Progenitor cell of endocrine pancreas (in vitro differentiated cells): ENCODE data around the gene TIMM17B. TPM values are rescaled to one million over a fixed set of nuclear protein-coding genes. Genes with fewer than 3 reads are reported as not detected.
"Not testable (repeated sequence)": the region's sequence is repeated elsewhere in the genome, so short reads cannot be mapped to it uniquely, and the experiment has no call there.

Source experiments
- DNase-seq: peaks from one replicate; pipeline ENCODE4 v3.0.0; 2021; ENCODE audit warnings: low spot score; ENCODE audit not compliant: unreplicated experiment
- H3K27ac Mint-ChIP-seq: 2 replicates; pipeline ENCODE4 v1.8.0; 2021; ENCODE audit warnings: mild to moderate bottlenecking, moderate library complexity, mixed read lengths
- H3K27me3 Mint-ChIP-seq: 2 replicates; pipeline ENCODE4 v1.8.0; 2021; ENCODE audit warnings: mixed read lengths
- H3K36me3 Mint-ChIP-seq: 2 replicates; pipeline ENCODE4 v1.8.0; 2022; ENCODE audit warnings: mixed read lengths; ENCODE audit not compliant: insufficient read depth
- H3K4me1 Mint-ChIP-seq: 2 replicates; pipeline ENCODE4 v1.8.0; 2021; ENCODE audit warnings: low read depth, mixed read lengths
- H3K4me3 Mint-ChIP-seq: 2 replicates; pipeline ENCODE4 v1.8.0; 2021; ENCODE audit warnings: low read depth, mild to moderate bottlenecking, moderate library complexity, mixed read lengths
- H3K9me3 Mint-ChIP-seq: 2 replicates; pipeline ENCODE4 v1.8.0; 2021; ENCODE audit warnings: low read depth, mixed read lengths
- total RNA-seq: library from RNA; stranded (reverse); gene quantifications from 2 replicates; pipeline ENCODE4 v1.2.1, GENCODE V29; 2021
- TF ChIP-seq, protein P1 (sequence below): fragments of 200-600 bp; sonication (generic); IDR thresholded peaks from one replicate; pipeline ENCODE4 v1.5.0; 2021; ENCODE audit warnings: antibody characterized with exemption, mild to moderate bottlenecking; ENCODE audit not compliant: unreplicated experiment

Gene TIMM17B
- total RNA-seq, 1 donor from 2014 or later, result 68.1 TPM

DNA sequence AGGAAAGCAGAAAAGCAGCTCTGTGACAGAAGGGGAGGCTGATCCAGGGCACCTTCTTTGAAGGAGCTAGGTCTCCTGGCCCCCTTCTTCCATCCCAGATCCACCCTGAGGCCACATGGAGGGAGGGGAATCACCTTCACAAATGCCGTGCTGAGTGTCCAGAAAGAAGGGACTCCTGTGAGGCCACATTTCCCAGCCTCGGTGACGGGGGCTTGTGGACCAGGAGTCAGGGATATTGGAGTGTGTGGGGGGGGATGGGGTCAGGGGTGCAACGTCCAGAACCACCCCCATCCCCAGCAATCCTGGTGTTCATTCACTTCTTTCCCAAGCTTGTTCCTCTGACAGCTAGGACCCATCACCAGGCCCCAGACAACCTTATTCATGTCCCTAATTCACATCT, 4.7 kb downstream of the TIMM17B start:
- H3K27ac Mint-ChIP-seq, result no peak overlapping the region
- H3K4me3 Mint-ChIP-seq, result no peak overlapping the region
- H3K27me3 Mint-ChIP-seq, result peaks cover 8% of the 10 kb centered on the region
- TF ChIP-seq, protein P1, sequence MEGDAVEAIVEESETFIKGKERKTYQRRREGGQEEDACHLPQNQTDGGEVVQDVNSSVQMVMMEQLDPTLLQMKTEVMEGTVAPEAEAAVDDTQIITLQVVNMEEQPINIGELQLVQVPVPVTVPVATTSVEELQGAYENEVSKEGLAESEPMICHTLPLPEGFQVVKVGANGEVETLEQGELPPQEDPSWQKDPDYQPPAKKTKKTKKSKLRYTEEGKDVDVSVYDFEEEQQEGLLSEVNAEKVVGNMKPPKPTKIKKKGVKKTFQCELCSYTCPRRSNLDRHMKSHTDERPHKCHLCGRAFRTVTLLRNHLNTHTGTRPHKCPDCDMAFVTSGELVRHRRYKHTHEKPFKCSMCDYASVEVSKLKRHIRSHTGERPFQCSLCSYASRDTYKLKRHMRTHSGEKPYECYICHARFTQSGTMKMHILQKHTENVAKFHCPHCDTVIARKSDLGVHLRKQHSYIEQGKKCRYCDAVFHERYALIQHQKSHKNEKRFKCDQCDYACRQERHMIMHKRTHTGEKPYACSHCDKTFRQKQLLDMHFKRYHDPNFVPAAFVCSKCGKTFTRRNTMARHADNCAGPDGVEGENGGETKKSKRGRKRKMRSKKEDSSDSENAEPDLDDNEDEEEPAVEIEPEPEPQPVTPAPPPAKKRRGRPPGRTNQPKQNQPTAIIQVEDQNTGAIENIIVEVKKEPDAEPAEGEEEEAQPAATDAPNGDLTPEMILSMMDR, result no peak
- H3K4me1 Mint-ChIP-seq, result peaks cover 12% of the 10 kb centered on the region
- DNase-seq, result no peak
- peaks cover 8% of the 10 kb centered on the region for H3K9me3 Mint-ChIP-seq
- no peaks in the 10 kb centered on the region for H3K36me3 Mint-ChIP-seq

DNA sequence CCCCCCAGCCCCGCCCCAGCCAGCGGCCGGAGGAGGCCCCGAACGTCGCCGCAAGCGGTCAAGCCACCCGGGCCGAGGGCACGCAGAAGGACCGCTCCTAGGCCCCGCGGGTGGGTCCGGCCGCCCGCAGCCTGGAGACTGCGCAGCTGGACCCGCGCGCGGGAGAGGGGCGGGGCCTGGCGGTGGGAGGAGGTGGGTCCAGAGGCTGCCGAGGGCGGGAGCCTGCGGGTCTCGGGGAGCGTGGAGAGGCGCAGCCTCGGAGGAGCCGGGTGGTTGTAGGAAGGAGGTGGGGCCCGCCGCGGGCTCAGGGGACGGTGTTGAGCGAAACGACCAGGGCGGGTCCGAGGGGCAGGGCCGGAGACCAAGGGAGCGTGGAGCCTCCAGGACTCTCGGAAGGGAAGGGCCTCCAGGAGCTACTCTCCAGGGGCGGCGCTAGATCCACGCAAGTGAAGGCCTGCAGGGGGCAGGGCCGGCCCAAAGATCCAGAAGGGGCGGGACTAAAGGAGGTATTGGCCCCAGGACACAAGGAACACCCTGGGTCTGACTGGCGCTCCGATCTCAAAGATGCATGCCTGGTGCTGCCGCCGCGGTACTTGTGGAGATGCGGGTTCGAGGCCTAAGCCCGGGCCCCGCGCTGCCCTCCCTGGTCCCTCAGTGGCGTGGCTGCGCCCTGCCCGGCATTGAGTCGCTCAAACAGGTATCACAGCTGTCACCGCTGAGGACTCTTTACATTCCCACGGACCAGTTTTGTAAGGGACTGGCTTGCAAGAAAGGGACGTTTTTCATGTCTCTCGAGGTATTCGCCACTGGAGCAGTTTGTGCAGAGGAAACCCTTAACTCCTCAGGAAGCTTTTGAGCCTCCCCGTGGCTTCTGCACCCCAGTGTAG, 5.9 kb downstream of the TIMM17B start:
- Mint-ChIP-seq H3K27ac (peak overlapping the region; percentile 49), H3K36me3 (no peaks in the 10 kb centered on the region), H3K9me3 (peaks cover 8% of the 10 kb centered on the region)

DNA sequence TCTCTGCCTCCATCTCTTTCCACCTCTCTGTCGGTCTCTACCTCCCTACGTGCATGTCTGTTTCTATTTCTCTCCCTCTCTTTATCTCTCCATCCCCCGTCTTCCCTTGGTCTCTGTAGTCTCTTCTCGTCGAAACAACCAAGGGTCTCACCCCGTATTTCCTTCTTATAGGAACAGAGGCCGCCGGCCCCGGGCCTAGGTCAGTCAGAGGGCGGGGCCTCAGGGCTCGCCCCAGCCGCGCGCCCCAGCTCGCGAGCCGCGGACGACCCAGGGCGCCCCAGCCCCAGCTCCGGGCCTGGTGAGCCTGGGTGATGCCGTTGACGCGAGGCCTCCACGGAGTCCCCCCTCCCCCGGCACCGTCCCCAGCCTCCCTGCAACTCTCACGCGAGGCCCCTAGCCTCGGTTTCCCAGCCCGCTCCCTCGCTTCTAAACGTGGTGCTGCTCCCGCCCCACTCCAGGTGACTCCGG, 6.6 kb downstream of the TIMM17B start:
- Mint-ChIP-seq H3K4me1 (peaks cover 8% of the 10 kb centered on the region), H3K4me3 (peak overlapping the region; percentile 76), H3K27ac (peak overlapping the region; percentile 84), H3K27me3 (peaks cover 8% of the 10 kb centered on the region), H3K9me3 (peaks cover 8% of the 10 kb centered on the region), H3K36me3 (no peaks in the 10 kb centered on the region)
- no peak for DNase-seq
- TF ChIP-seq, protein P1, result no peak

More for the DNA sequence above, 5.9 kb downstream of the TIMM17B start:
- peaks cover 11% of the 10 kb centered on the region for H3K4me1 Mint-ChIP-seq
- peak; percentile 64 for DNase-seq
- TF ChIP-seq, protein P1, result peak; percentile 54
- peak overlapping the region; percentile 70 for H3K4me3 Mint-ChIP-seq
- H3K27me3 Mint-ChIP-seq, result peaks cover 8% of the 10 kb centered on the region

DNA sequence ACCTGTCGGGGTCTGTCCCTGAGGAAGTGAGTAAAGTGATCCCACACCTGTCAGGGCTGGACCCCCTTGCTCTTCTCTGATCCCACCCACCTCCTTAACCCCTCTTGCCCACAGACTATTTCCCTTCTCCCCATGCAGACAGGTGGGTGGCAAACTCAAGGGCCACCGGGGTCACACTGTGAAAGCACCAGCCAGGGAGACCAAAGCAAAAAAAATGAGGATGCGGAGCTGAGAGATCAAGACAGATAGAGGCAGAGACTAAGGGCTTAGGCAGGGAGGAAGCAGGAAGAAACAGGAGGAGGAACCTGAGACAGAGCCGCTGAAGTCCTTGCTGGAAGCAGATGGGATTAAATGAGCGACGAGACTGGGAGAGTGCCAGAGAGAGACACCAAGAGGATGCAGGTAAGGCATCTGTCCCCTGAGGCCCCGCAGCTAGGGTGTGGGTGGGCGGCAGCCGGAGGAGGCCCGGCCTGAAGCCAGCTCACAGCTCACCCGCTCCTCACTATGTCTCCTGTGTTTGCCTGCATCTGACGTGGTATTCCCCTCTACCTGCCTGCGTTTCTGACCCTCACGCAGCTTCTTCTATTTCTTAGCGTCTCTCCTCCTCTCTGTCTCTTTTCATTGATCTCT, 7.2 kb downstream of the TIMM17B start:
- H3K27me3 Mint-ChIP-seq, result peaks cover 8% of the 10 kb centered on the region
- peak overlapping the region; percentile 84 for H3K27ac Mint-ChIP-seq
- peaks cover 7% of the 10 kb centered on the region for H3K9me3 Mint-ChIP-seq
- H3K4me1 Mint-ChIP-seq, result peaks cover 8% of the 10 kb centered on the region
- no peak for DNase-seq
- H3K36me3 Mint-ChIP-seq, result no peaks in the 10 kb centered on the region
- TF ChIP-seq, protein P1, result no peak
- H3K4me3 Mint-ChIP-seq, result peak overlapping the region; percentile 76

DNA sequence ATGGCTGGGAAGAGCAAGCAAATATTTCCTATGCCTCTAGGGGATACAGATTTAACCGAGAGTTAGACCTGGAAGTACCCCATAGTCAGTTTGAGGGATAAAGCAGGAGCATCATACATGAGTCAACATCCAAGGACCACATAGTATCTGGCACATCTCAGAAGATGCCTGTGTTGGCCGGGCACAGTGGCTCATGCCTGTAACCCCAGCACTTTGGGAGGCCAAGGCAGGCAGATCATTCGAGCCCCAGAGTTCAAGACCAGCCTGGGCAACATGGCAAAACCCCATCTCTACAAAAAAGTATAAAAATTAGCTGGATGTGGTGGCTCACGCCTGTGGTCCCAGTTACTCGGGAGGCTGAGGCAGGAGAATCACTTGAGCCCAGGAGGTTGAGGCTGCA, 11.0 kb downstream of the TIMM17B start:
- not testable (repeated sequence) for H3K27ac Mint-ChIP-seq, H3K9me3 Mint-ChIP-seq, H3K36me3 Mint-ChIP-seq

More for the DNA sequence above, 11.0 kb downstream of the TIMM17B start:
- H3K4me1 Mint-ChIP-seq, H3K27me3 Mint-ChIP-seq, DNase-seq, H3K4me3 Mint-ChIP-seq: not testable (repeated sequence)
